ENCODE data around the gene SETBP1.
"Not testable (repeated sequence)": the region's sequence is repeated elsewhere in the genome, so short reads cannot be mapped to it uniquely, and the experiment has no call there.

The SETBP1 gene

DNA sequence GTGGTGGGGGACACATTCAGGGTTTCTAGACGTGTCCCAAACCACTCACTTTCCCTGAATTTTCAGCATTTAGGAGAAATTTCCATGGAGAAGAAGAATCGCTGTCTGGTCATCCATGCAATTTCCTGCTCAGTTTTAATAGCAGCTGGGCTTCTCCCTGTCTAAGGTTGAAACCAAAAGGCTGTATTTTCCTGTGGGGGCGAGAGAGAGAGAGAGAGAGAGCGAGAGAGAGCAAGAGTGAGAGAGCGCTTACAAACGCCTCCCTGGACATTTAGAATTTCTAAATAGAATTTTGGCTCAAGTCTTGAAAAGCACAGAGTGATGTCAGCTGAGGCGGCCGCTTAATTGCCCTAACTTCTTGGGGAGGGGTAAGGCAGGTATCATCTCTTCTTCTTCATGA lies 110.8 kb downstream of the SETBP1 start:
- DNase-seq (ENCODE audit: low read depth, low spot score) = no peak

- peak; percentile 33 for DNase-seq (ENCODE audit: low read depth, low spot score)
Observed at GRCh38 chr18:44792456-44793061, 111.9 kb downstream of the SETBP1 start.

DNA sequence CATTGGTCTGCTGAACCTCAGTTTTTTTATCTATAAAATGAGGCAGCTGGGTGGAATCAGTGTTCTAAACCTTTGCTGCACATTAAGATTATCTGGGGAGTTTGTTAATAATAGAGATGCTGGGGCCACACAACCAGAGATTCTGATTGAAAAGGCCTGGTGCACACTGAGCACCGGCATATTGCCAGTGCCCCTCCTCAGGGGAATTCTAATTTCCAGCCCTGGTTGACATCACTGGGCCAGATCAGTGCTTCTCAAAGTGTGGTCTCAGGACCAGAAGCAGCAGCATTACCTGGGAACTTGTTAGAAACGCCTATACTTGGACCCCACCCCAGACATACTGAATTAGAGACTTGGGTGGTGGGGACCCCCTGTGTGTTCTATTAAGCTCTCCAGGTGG lies 112.5 kb downstream of the SETBP1 start:
- DNase-seq (ENCODE audit: low read depth, low spot score) = no peak

GRCh38 chr18:44793685-44794084 lies 113.0 kb downstream of the SETBP1 start:
- no peak for DNase-seq (ENCODE audit: low read depth, low spot score)

GRCh38 chr18:44795241-44795640 lies 114.6 kb downstream of the SETBP1 start:
- no peak for DNase-seq (ENCODE audit: low read depth, low spot score)

- DNase-seq (ENCODE audit: low read depth, low spot score) = no peak
Observed at GRCh38 chr18:44796429-44797428, 116.0 kb downstream of the SETBP1 start.

DNA sequence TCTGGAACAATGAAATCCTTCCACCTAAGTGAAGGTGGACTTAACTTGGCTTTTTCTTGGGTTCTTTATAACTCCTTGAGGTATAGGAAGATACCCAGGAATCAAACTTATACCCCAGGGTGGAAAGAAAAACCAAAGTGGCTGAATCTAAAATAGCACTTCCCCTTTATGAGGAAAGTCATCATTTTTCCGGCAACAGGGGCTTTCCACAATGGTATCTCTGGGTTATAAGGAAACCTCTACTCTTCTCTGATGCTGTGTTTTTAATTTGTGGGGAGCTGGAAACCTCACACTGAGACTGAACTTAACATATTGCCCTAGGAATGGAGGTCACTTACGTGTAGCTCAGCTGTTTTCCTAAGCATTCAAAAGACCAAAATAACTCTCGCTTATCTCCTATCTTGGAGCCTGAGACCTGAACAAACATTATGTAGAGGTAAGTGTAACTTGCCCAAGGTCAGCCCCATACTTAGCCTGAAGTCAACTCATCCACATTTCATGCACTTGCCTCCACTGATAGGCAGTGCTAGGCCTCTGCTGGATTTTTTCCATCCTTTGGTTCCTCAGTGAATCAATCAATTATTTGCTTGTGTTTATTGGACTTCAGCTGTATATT lies 117.9 kb downstream of the SETBP1 start:
- DNase-seq (ENCODE audit: low read depth, low spot score) = no peak

DNA sequence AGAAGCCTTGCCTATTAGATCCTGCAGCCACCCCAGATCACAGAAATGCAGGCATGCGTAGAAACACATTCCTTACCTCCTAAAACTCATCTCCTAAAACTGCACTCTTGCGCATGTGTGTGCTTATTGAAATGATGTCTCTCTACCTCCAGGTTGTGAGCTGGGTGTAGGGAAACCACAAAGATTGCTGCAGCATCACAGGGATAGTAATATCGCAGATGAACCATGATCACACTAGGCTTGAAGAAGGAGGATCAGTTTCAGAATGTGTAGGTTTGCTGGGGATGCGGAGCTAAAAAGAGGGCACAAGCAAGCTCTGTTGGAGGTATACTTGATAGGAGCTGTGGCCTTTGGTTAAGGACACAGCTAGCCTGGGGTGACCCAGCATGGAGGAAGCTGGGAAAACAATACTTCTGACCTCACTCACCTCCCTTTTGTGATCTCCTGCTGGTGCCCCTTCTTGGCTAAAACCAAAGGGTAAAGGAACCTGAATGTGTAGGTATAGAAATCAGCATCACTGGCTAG lies 118.8 kb downstream of the SETBP1 start:
- DNase-seq (ENCODE audit: low read depth, low spot score) = no peak

- no peak for DNase-seq (ENCODE audit: low read depth, low spot score)
Observed at GRCh38 chr18:44799907-44800421, 119.3 kb downstream of the SETBP1 start.

- DNase-seq (ENCODE audit: low read depth, low spot score) = not testable (repeated sequence)
Observed at GRCh38 chr18:44800766-44801165, 120.1 kb downstream of the SETBP1 start.

GRCh38 chr18:44801781-44802180 lies 121.1 kb downstream of the SETBP1 start:
- no peak for DNase-seq (ENCODE audit: low read depth, low spot score)

- no peak for DNase-seq (ENCODE audit: low read depth, low spot score)
Observed at GRCh38 chr18:44802508-44802907, 121.8 kb downstream of the SETBP1 start.

DNA sequence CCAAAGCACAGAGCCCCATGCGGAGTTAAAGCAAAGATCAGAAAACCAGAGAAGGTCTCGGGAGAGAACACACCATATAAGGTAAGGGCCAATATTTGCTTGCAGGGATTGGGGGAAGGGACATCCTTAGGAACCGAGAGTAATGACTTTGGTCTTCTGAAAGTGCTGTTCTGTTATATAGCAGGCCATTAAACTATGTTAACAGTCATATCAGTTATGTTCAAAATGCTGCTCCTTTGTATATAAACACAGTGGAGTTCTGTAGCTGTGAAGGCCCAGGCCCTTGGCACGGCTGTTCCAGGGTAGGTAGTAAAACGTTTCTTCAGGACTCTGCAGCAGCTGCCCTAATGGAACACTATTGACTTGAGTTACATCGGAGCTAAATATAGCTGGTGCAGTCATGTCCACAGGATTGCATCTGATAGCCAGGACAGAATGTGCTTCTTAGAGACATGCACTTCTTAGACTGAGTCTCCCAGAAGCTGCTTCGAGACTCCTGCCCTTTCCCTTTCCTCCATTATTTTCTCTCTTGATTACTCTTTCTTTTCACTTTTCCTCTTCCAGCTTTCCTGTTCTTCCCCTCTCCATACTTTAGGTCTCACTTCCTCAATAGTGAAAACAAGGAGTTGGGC lies 122.4 kb downstream of the SETBP1 start:
- no peak for DNase-seq (ENCODE audit: low read depth, low spot score)

- DNase-seq (ENCODE audit: low read depth, low spot score) = no peak
Observed at GRCh38 chr18:44804033-44804432, 123.3 kb downstream of the SETBP1 start.

- DNase-seq (ENCODE audit: low read depth, low spot score) = no peak
Observed at GRCh38 chr18:44805176-44805575, 124.5 kb downstream of the SETBP1 start.

- no peak for DNase-seq (ENCODE audit: low read depth, low spot score)
Observed at GRCh38 chr18:44805643-44806042, 125.0 kb downstream of the SETBP1 start.

GRCh38 chr18:44807766-44808165 lies 127.1 kb downstream of the SETBP1 start:
- DNase-seq (ENCODE audit: low read depth, low spot score) = no peak

- no peak for DNase-seq (ENCODE audit: low read depth, low spot score)
Observed at GRCh38 chr18:44811572-44812125, 131.0 kb downstream of the SETBP1 start.

DNA sequence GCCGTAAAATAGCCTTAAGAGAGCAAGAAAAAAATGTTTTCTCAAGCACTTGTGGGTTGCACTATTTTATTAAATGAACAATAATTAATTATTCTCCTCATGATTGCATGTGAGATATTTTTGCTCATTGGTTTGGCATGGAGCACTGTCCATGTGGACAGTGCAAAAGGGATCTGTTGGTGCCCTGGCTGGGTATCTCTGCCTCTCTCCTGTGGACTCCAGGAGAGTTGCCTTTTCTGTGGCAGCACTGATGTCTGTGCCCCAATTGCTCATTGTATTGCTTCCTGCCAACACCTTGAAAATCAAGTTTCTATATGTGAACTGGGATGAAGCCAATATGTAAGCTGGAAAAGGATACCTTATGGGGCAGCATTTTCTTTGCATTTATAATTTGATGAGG lies 131.7 kb downstream of the SETBP1 start:
- DNase-seq (ENCODE audit: low read depth, low spot score) = no peak

- DNase-seq (ENCODE audit: low read depth, low spot score) = no peak
Observed at GRCh38 chr18:44813586-44813985, 132.9 kb downstream of the SETBP1 start.

- no peak for DNase-seq (ENCODE audit: low read depth, low spot score)
Observed at GRCh38 chr18:44815108-44815507, 134.4 kb downstream of the SETBP1 start.

Data from ELF-1 (cell line).